NOMO-1 treated with dmso at 0.1 percent for 144 hours (cell line): Measurements from ENCODE around the gene SLAIN2.

Source experiments
- DNase-seq: peaks from one replicate; lab custom pipeline; 2025; ENCODE audit not compliant: unreplicated experiment; lab: John Stamatoyannopoulos, UW

The SLAIN2 gene

GRCh38 chr4:48334236-48334635 is 7.1 kb upstream of the SLAIN2 start:
- no peak for DNase-seq

GRCh38 chr4:48334900-48335384 is 6.4 kb upstream of the SLAIN2 start:
- DNase-seq, result no peak

GRCh38 chr4:48336146-48336870 is 5.0 kb upstream of the SLAIN2 start:
- DNase-seq, result no peak

GRCh38 chr4:48337731-48338130 is 3.6 kb upstream of the SLAIN2 start:
- DNase-seq, result no peak

GRCh38 chr4:48339642-48340041 is 1.7 kb upstream of the SLAIN2 start:
- no peak for DNase-seq

GRCh38 chr4:48340276-48340964 is 909 bp upstream of the SLAIN2 start:
- no peak for DNase-seq

GRCh38 chr4:48341776-48342605 is 662 bp downstream of the SLAIN2 start:
- DNase-seq, result peak; percentile 30

GRCh38 chr4:48342606-48342880 is 1.2 kb downstream of the SLAIN2 start:
- DNase-seq, result no peak

- no peak for DNase-seq
Measured at GRCh38 chr4:48343035-48343434, 1.7 kb downstream of the SLAIN2 start.

GRCh38 chr4:48343551-48343950 is 2.2 kb downstream of the SLAIN2 start:
- DNase-seq, result no peak

- no peak for DNase-seq
Measured at GRCh38 chr4:48345542-48345941, 4.2 kb downstream of the SLAIN2 start.

- DNase-seq, result no peak
Measured at GRCh38 chr4:48346594-48346993, 5.3 kb downstream of the SLAIN2 start.

GRCh38 chr4:48347282-48347921 is 6.1 kb downstream of the SLAIN2 start:
- no peak for DNase-seq

- DNase-seq, result no peak
Measured at GRCh38 chr4:48350871-48351270, 9.5 kb downstream of the SLAIN2 start.

- DNase-seq, result no peak
Measured at GRCh38 chr4:48352793-48353192, 11.5 kb downstream of the SLAIN2 start.

GRCh38 chr4:48356355-48356754 is 15.0 kb downstream of the SLAIN2 start:
- no peak for DNase-seq

- no peak for DNase-seq
Measured at GRCh38 chr4:48360285-48361011, 19.1 kb downstream of the SLAIN2 start.

GRCh38 chr4:48361012-48361400 is 19.7 kb downstream of the SLAIN2 start:
- no peak for DNase-seq

GRCh38 chr4:48366611-48367010 is 25.3 kb downstream of the SLAIN2 start:
- DNase-seq, result no peak

- no peak for DNase-seq
Measured at GRCh38 chr4:48367016-48367415, 25.7 kb downstream of the SLAIN2 start.

- no peak for DNase-seq
Measured at GRCh38 chr4:48368389-48368788, 27.1 kb downstream of the SLAIN2 start.
